ENCODE results near the gene CENPN.

The CENPN gene

DNA sequence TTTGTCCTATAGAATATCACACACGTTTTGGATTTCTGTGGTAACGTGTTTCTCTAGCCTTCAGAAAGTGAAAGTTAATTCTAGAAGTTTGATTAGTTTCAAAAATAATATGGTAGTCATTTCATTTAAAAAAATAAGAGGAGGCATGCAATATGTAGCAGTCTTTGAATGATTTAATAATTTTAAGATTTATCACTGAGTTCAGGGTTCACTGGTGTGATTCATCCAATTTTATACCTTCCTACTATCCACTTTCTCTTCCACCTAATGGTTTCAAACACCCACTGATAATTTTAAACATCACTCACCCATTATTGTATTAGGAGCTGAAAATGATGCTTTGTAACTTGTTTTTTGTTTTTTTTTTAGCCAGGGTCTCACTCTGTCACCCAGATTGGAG lies 42.7 kb upstream of the CENPN start:
- no peak overlapping the region for H3K4me3 ChIP-seq (ENCODE audit: insufficient read depth, low read length, poor library complexity, severe bottlenecking)
- TF ChIP-seq EZH2phosphoT487 (conservative IDR thresholded peaks at IDR 0.05; ENCODE audit: low read length) (no peak), CTCF (IDR thresholded peaks at IDR 0.05; ENCODE audit: insufficient read depth, low read length, poor library complexity, severe bottlenecking) (no peak)
- no peaks in the 10 kb centered on the region for H3K9me3 ChIP-seq (ENCODE audit: insufficient read depth, low read length)
- H3K9me2 ChIP-seq (replicated peaks; ENCODE audit: insufficient read depth, low read length), result no peaks in the 10 kb centered on the region
- H3K36me3 ChIP-seq (ENCODE audit: low read length), result no peaks in the 10 kb centered on the region
- no peak overlapping the region for H3K27ac ChIP-seq (ENCODE audit: low read depth, low read length)
- H3K9ac ChIP-seq (ENCODE audit: low read length), result no peak overlapping the region
- no peaks in the 10 kb centered on the region for H4K20me1 ChIP-seq (ENCODE audit: low read depth, low read length)
- no peaks in the 10 kb centered on the region for H3F3A ChIP-seq (ENCODE audit: insufficient read depth)
- H3K27me3 ChIP-seq (ENCODE audit: low read length), result no peaks in the 10 kb centered on the region
- H2AFZ ChIP-seq (ENCODE audit: low read depth, low read length, severe bottlenecking), result no peak overlapping the region
- H3K4me2 ChIP-seq (ENCODE audit: low read depth, low read length, poor library complexity, severe bottlenecking), result no peak overlapping the region
- H3K79me2 ChIP-seq (ENCODE audit: insufficient read depth, low read length), result no peaks in the 10 kb centered on the region

GRCh38 chr16:80966617-80967016 lies 40.4 kb upstream of the CENPN start:
- no peaks in the 10 kb centered on the region for H3K79me2 ChIP-seq (ENCODE audit: insufficient read depth, low read length)
- no peak overlapping the region for H2AFZ ChIP-seq (ENCODE audit: low read depth, low read length, severe bottlenecking)
- no peaks in the 10 kb centered on the region for H3K9me3 ChIP-seq (ENCODE audit: insufficient read depth, low read length)
- no peak for TF ChIP-seq EZH2phosphoT487 (conservative IDR thresholded peaks at IDR 0.05; ENCODE audit: low read length)
- TF ChIP-seq CTCF (IDR thresholded peaks at IDR 0.05; ENCODE audit: insufficient read depth, low read length, poor library complexity, severe bottlenecking), result no peak
- H4K20me1 ChIP-seq (ENCODE audit: low read depth, low read length), result no peaks in the 10 kb centered on the region
- H3K27ac ChIP-seq (ENCODE audit: low read depth, low read length), result no peak overlapping the region
- H3K4me3 ChIP-seq (ENCODE audit: insufficient read depth, low read length, poor library complexity, severe bottlenecking), result no peak overlapping the region
- no peaks in the 10 kb centered on the region for H3K9me2 ChIP-seq (replicated peaks; ENCODE audit: insufficient read depth, low read length)
- no peak overlapping the region for H3K9ac ChIP-seq (ENCODE audit: low read length)
- H3K36me3 ChIP-seq (ENCODE audit: low read length), result no peaks in the 10 kb centered on the region
- no peak overlapping the region for H3K4me2 ChIP-seq (ENCODE audit: low read depth, low read length, poor library complexity, severe bottlenecking)
- H3F3A ChIP-seq (ENCODE audit: insufficient read depth), result no peaks in the 10 kb centered on the region
- H3K27me3 ChIP-seq (ENCODE audit: low read length), result no peaks in the 10 kb centered on the region

GRCh38 chr16:80968386-80969113 lies 38.5 kb upstream of the CENPN start:
- Histone ChIP-seq H3K36me3 (ENCODE audit: low read length) (no peaks in the 10 kb centered on the region), H2AFZ (ENCODE audit: low read depth, low read length, severe bottlenecking) (no peak overlapping the region), H3K4me3 (ENCODE audit: insufficient read depth, low read length, poor library complexity, severe bottlenecking) (no peak overlapping the region), H3K79me2 (ENCODE audit: insufficient read depth, low read length) (no peaks in the 10 kb centered on the region), H3K9me2 (replicated peaks; ENCODE audit: insufficient read depth, low read length) (no peaks in the 10 kb centered on the region), H3K27ac (ENCODE audit: low read depth, low read length) (no peak overlapping the region), H4K20me1 (ENCODE audit: low read depth, low read length) (no peaks in the 10 kb centered on the region), H3F3A (ENCODE audit: insufficient read depth) (no peaks in the 10 kb centered on the region), H3K9ac (ENCODE audit: low read length) (no peak overlapping the region), H3K27me3 (ENCODE audit: low read length) (no peaks in the 10 kb centered on the region), H3K4me2 (ENCODE audit: low read depth, low read length, poor library complexity, severe bottlenecking) (no peak overlapping the region), H3K9me3 (ENCODE audit: insufficient read depth, low read length) (no peaks in the 10 kb centered on the region)
- TF ChIP-seq EZH2phosphoT487 (conservative IDR thresholded peaks at IDR 0.05; ENCODE audit: low read length) (no peak), CTCF (IDR thresholded peaks at IDR 0.05; ENCODE audit: insufficient read depth, low read length, poor library complexity, severe bottlenecking) (no peak)

Data from SU-DHL-6 (cell line).